Measurements from ENCODE around the gene AGPAT3.

The AGPAT3 gene

GRCh38 chr21:44005071-44005470 lies 140.0 kb downstream of the AGPAT3 start:
- no peak for DNase-seq

- no peak for DNase-seq
Measured at GRCh38 chr21:44005593-44005992, 140.6 kb downstream of the AGPAT3 start.

- no peak for DNase-seq
Measured at GRCh38 chr21:44006017-44006619, 141.1 kb downstream of the AGPAT3 start.

- DNase-seq: no peak
Measured at GRCh38 chr21:44006656-44007055, 141.6 kb downstream of the AGPAT3 start.

GRCh38 chr21:44010429-44010828 lies 145.4 kb downstream of the AGPAT3 start:
- DNase-seq: no peak

GRCh38 chr21:44011123-44011522 lies 146.1 kb downstream of the AGPAT3 start:
- no peak for DNase-seq

- DNase-seq: peak; percentile 87
Measured at GRCh38 chr21:44011579-44012473, 146.8 kb downstream of the AGPAT3 start, which contains the start of gene TRAPPC10. TRAPPC10 (plus strand) TSS chr21:44012309; CDS start chr21:44012494, 185 bp downstream.

- peak; percentile 92 for DNase-seq
Measured at GRCh38 chr21:44012474-44013379, 147.7 kb downstream of the AGPAT3 start.

- peak; percentile 45 for DNase-seq
Measured at GRCh38 chr21:44013380-44014088, 148.5 kb downstream of the AGPAT3 start.

GRCh38 chr21:44017601-44018000 lies 152.6 kb downstream of the AGPAT3 start:
- DNase-seq: no peak

GRCh38 chr21:44018127-44018526 lies 153.1 kb downstream of the AGPAT3 start:
- no peak for DNase-seq

GRCh38 chr21:44018813-44019567 lies 154.0 kb downstream of the AGPAT3 start:
- DNase-seq: no peak

- DNase-seq: no peak
Measured at GRCh38 chr21:44019568-44019958, 154.5 kb downstream of the AGPAT3 start.

- no peak for DNase-seq
Measured at GRCh38 chr21:44020551-44020950, 155.5 kb downstream of the AGPAT3 start.

- no peak for DNase-seq
Measured at GRCh38 chr21:44021064-44021463, 156.0 kb downstream of the AGPAT3 start.

- DNase-seq: peak; percentile 18
Measured at GRCh38 chr21:44024257-44024656, 159.2 kb downstream of the AGPAT3 start.

GRCh38 chr21:44024887-44025353 lies 159.9 kb downstream of the AGPAT3 start:
- no peak for DNase-seq

- DNase-seq: no peak
Measured at GRCh38 chr21:44027607-44028286, 162.7 kb downstream of the AGPAT3 start.

- DNase-seq: no peak
Measured at GRCh38 chr21:44028287-44028659, 163.2 kb downstream of the AGPAT3 start.

GRCh38 chr21:44029460-44030087 lies 164.6 kb downstream of the AGPAT3 start:
- no peak for DNase-seq

All from activated CD4-positive, alpha-beta T cell treated with anti-CD3 and anti-CD28 coated beads for 48 hours (primary cell).